Activated B cell treated with CpG ODN at 0.5 μM for 24 hours (primary cell): Measurements from ENCODE around the gene VSTM4. TPM values are rescaled to one million over a fixed set of nuclear protein-coding genes. Genes with fewer than 3 reads are reported as not detected.

ENCODE experiments used
- ATAC-seq: fragments of 200-7000 bp; cut with Tn5 transposase; one replicate; pipeline ENCODE4 v1.10.0; 2021; ENCODE audit warnings: low read depth, mild to moderate bottlenecking, moderate library complexity
- CTCF ChIA-PET: fragments of 350-600 bp; sonication (Branson Sonifier 250); formaldehyde crosslinking; loops from one replicate; lab custom pipeline; 2021; ENCODE audit warnings: antibody characterized with exemption; lab: Charles Lee
- POLR2A ChIA-PET: fragments of 350-600 bp; sonication (Branson Sonifier 250); formaldehyde crosslinking; loops from one replicate; lab custom pipeline; 2021; ENCODE audit warnings: antibody characterized with exemption; lab: Charles Lee
- DNase-seq: peaks from one replicate; pipeline ENCODE4 v3.0.0; 2022
- H3K27ac Mint-ChIP-seq: one replicate; pipeline ENCODE4 v1.8.0; 2020; ENCODE audit warnings: mixed read lengths
- H3K27me3 Mint-ChIP-seq: one replicate; pipeline ENCODE4 v1.8.0; 2021; ENCODE audit warnings: mixed read lengths
- H3K36me3 Mint-ChIP-seq: one replicate; pipeline ENCODE4 v1.8.0; 2021; ENCODE audit warnings: low read depth, mixed read lengths
- H3K4me1 Mint-ChIP-seq: one replicate; pipeline ENCODE4 v1.8.0; 2021; ENCODE audit warnings: mixed read lengths
- H3K4me3 Mint-ChIP-seq: one replicate; pipeline ENCODE4 v1.8.0; 2020; ENCODE audit warnings: mild to moderate bottlenecking, mixed read lengths
- H3K9me3 Mint-ChIP-seq: one replicate; pipeline ENCODE4 v1.8.0; 2020; ENCODE audit warnings: mixed read lengths
- CTCF ChIP-seq: fragments of 200-600 bp; IDR thresholded peaks from one replicate; pipeline ENCODE4 v1.8.0; 2022; ENCODE audit warnings: antibody characterized with exemption, mild to moderate bottlenecking
- intact Hi-C: fragments of 100-400 bp; cut with micrococcal nuclease; formaldehyde crosslinking; loops from one replicate; pipeline ENCODE4 v1.15.1; 2024
- total RNA-seq: library from RNA; stranded (reverse); gene quantifications from 2 replicates; pipeline ENCODE4 v1.2.3, GENCODE V29; 2022

VSTM4 gene
- total RNA-seq, 1 donor from 2014 or later, result not detected

- ATAC-seq, result no peak
- no peak overlapping the region for H3K4me3 Mint-ChIP-seq
- POLR2A ChIA-PET, result no interaction called here
Observed at GRCh38 chr10:49129376-49129775, 14.1 kb upstream of the VSTM4 start.

GRCh38 chr10:49128854-49129253 is 13.5 kb upstream of the VSTM4 start:
- H3K27me3 Mint-ChIP-seq, result peaks cover 22% of the 10 kb centered on the region
- no peak for ATAC-seq
- intact Hi-C loops, result no loop called here

More at GRCh38 chr10:49129376-49129775, 14.1 kb upstream of the VSTM4 start:
- no peak for DNase-seq
- H3K9me3 Mint-ChIP-seq, result peaks cover 1% of the 10 kb centered on the region
- peaks cover 6% of the 10 kb centered on the region for H3K4me1 Mint-ChIP-seq
- no peak overlapping the region for H3K27ac Mint-ChIP-seq
- peaks cover 22% of the 10 kb centered on the region for H3K27me3 Mint-ChIP-seq
- intact Hi-C loops, result no loop called here
- H3K36me3 Mint-ChIP-seq, result no peaks in the 10 kb centered on the region
- TF ChIP-seq CTCF, result no peak
- CTCF ChIA-PET, result no interaction called here

GRCh38 chr10:49123981-49124950 is 8.9 kb upstream of the VSTM4 start:
- no peak for ATAC-seq
- CTCF ChIA-PET, result no interaction called here
- H3K27ac Mint-ChIP-seq, result no peak overlapping the region
- intact Hi-C loops, result no loop called here
- no peaks in the 10 kb centered on the region for H3K36me3 Mint-ChIP-seq
- DNase-seq, result no peak
- peaks cover 15% of the 10 kb centered on the region for H3K27me3 Mint-ChIP-seq
- no peak for TF ChIP-seq CTCF
- no peak overlapping the region for H3K4me3 Mint-ChIP-seq
- peaks cover 4% of the 10 kb centered on the region for H3K9me3 Mint-ChIP-seq
- POLR2A ChIA-PET, result no interaction called here
- H3K4me1 Mint-ChIP-seq, result no peaks in the 10 kb centered on the region

More at GRCh38 chr10:49128854-49129253, 13.5 kb upstream of the VSTM4 start:
- no peaks in the 10 kb centered on the region for H3K36me3 Mint-ChIP-seq
- CTCF ChIA-PET, result no interaction called here
- peaks cover 1% of the 10 kb centered on the region for H3K9me3 Mint-ChIP-seq
- POLR2A ChIA-PET, result no interaction called here
- H3K27ac Mint-ChIP-seq, result no peak overlapping the region
- TF ChIP-seq CTCF, result no peak
- H3K4me1 Mint-ChIP-seq, result peaks cover under 1% of the 10 kb centered on the region
- DNase-seq, result no peak
- no peak overlapping the region for H3K4me3 Mint-ChIP-seq

- no peak overlapping the region for H3K4me3 Mint-ChIP-seq
- CTCF ChIA-PET, result no interaction called here
- no peak overlapping the region for H3K27ac Mint-ChIP-seq
- TF ChIP-seq CTCF, result no peak
- DNase-seq, result no peak
- intact Hi-C loops, result no loop called here
- H3K9me3 Mint-ChIP-seq, result peaks cover 4% of the 10 kb centered on the region
- H3K36me3 Mint-ChIP-seq, result no peaks in the 10 kb centered on the region
- H3K4me1 Mint-ChIP-seq, result no peaks in the 10 kb centered on the region
- POLR2A ChIA-PET, result no interaction called here
- no peak for ATAC-seq
- H3K27me3 Mint-ChIP-seq, result peaks cover 8% of the 10 kb centered on the region
Observed at GRCh38 chr10:49120911-49121310, 5.6 kb upstream of the VSTM4 start.

GRCh38 chr10:49119746-49120145 is 4.4 kb upstream of the VSTM4 start:
- Mint-ChIP-seq H3K36me3 (no peaks in the 10 kb centered on the region), H3K9me3 (peaks cover 3% of the 10 kb centered on the region), H3K4me1 (peaks cover 2% of the 10 kb centered on the region), H3K4me3 (no peak overlapping the region), H3K27me3 (peaks cover 10% of the 10 kb centered on the region), H3K27ac (no peak overlapping the region)
- ChIA-PET POLR2A (no interaction called here), CTCF (no interaction called here)
- ATAC-seq (no peak), DNase-seq (no peak)
- intact Hi-C loops, result no loop called here
- no peak for TF ChIP-seq CTCF
